ENCODE results near the gene SLC2A6. TPM values are rescaled to one million over a fixed set of nuclear protein-coding genes. Genes with fewer than 3 reads are reported as not detected.

SLC2A6 gene
- total and polyA plus RNA-seq, 10 of the 15 experiments (the other 5 are each of a cell fraction or from before 2014, with no cell fraction given) = 1.1 to 37.9 (median 18.3) TPM

GRCh38 chr9:133449760-133450159 lies 29.1 kb downstream of the SLC2A6 start (continued):
- no peak for TF ChIP-seq NKRF (conservative IDR thresholded peaks at IDR 0.05)

- ATAC-seq = no peak
- POLR2A ChIA-PET = no interaction called here
Observed at GRCh38 chr9:133448487-133448972, 30.4 kb downstream of the SLC2A6 start.

More at GRCh38 chr9:133448487-133448972, 30.4 kb downstream of the SLC2A6 start:
- Histone ChIP-seq H3K27ac (ENCODE audit: control insufficient read depth, insufficient read depth) (no peak overlapping the region), H3K9ac (ENCODE audit: control insufficient read depth, insufficient read depth, low read length) (no peak overlapping the region), H3K36me3 (ENCODE audit: control insufficient read depth in 2 of 2, insufficient read depth in 2 of 2, low read length in 1 of 2) (no peaks in the 10 kb centered on the region), H4K20me1 (ENCODE audit: control insufficient read depth, insufficient read depth) (no peaks in the 10 kb centered on the region), H3K9me3 (replicated peaks; ENCODE audit: control insufficient read depth, insufficient read depth, low read length) (no peaks in the 10 kb centered on the region), H3K4me1 (ENCODE audit: control insufficient read depth, insufficient read depth, low read length) (no peaks in the 10 kb centered on the region), H3K79me2 (ENCODE audit: control insufficient read depth, insufficient read depth, low read length) (no peaks in the 10 kb centered on the region), H3K27me3 (replicated peaks in 1 of 2; ENCODE audit: control insufficient read depth in 2 of 2, insufficient read depth in 2 of 2, low read length in 1 of 2) (peaks cover 0 to 2% of the 10 kb centered on the region in 2 experiments; a peak in 3 of 4 replicates), H3K4me3 (no peak overlapping the region), H2AFZ (ENCODE audit: control insufficient read depth, low read depth, low read length) (no peak overlapping the region), H3K4me2 (ENCODE audit: control insufficient read depth, insufficient read depth) (no peak overlapping the region)
- FAIRE-seq = no peak
- 55% methylated on average over 13 of the region's 13 CpGs for WGBS (ENCODE audit: insufficient coverage, insufficient replicate concordance, low lambda C conversion rate, missing lambda C conversion rate)
- no peak for DNase-seq (ENCODE audit: low read depth, low spot score)
- ChIA-PET SMC1A (ENCODE audit: uncharacterized antibody, unreplicated experiment) (no interaction called here), RAD21 (ENCODE audit: unreplicated experiment) (no interaction called here), CTCF (no interaction called here)
- in situ Hi-C loops (cut with MboI) = no loop called here
- no TSS peak for BruUV-seq (replicated peaks)
- intact Hi-C loops (cut with micrococcal nuclease; ENCODE audit: unreplicated experiment) = no loop called here
- TF ChIP-seq IRF5 (IDR thresholded peaks at IDR 0.05; ENCODE audit: borderline replicate concordance) (no peak), ETV6 (conservative IDR thresholded peaks at IDR 0.05 in 1 of 2, IDR thresholded peaks at IDR 0.05 in 1 of 2; ENCODE audit: borderline replicate concordance in 1 of 2, low read depth in 1 of 2) (no peak), IKZF1 (conservative IDR thresholded peaks at IDR 0.05) (no peak), E2F8 (IDR thresholded peaks at IDR 0.05; ENCODE audit: low read depth, partially characterized antibody) (no peak), MEF2A (IDR thresholded peaks at IDR 0.05; ENCODE audit: insufficient read depth, low read depth, low read length) (no peak), SPI1 (IDR thresholded peaks at IDR 0.05; ENCODE audit: borderline replicate concordance, insufficient read depth, low read depth, low read length) (no peak), CBX3 (IDR thresholded peaks at IDR 0.05; ENCODE audit: borderline replicate concordance, low read depth) (no peak), HDAC2 (IDR thresholded peaks at IDR 0.05) (no peak), SMARCA5 (IDR thresholded peaks at IDR 0.05) (no peak), FOXK2 (IDR thresholded peaks at IDR 0.05) (no peak), TARDBP (IDR thresholded peaks at IDR 0.05; ENCODE audit: borderline replicate concordance) (no peak), MEF2B (IDR thresholded peaks at IDR 0.05; ENCODE audit: partially characterized antibody, poor library complexity, severe bottlenecking) (no peak), KLF5 (IDR thresholded peaks at IDR 0.05; ENCODE audit: partially characterized antibody) (no peak), ZNF274 (IDR thresholded peaks at IDR 0.05; ENCODE audit: insufficient read depth, insufficient read length) (no peak), SP1 (IDR thresholded peaks at IDR 0.05; ENCODE audit: low read depth, low read length) (no peak)
